ENCODE data around the gene PGM2L1.

DNA sequence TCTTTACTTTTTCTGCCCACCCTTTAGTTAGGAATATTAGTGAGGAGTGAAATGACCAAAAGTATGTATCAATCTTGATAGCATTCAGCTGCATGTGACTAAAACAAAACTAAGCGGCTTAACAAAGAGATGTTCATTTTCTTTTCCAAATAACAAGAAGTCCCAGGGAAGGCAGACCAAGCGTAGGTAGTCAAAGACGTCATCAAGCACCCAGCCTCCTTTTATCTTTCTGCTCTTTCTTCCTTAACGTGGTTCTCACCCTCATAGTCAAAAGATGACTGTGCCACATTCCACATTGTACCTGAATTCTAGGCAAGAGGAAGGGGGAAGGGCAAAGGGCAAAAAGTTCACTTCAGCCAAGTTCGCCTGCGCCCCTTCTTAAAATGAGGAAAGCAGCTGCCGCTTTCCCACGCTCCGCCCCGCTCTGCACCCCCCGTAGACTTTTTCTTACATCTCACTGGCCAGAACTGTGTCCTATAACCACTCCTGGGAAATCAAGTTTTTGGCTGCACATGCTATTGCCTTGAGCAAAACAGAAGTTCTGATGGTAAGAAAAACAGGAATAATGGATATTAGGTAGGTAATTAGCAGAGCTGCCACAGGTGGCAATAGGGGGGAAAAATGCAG lies 14.6 kb upstream of the PGM2L1 start:
- TF ChIP-seq, protein P1, sequence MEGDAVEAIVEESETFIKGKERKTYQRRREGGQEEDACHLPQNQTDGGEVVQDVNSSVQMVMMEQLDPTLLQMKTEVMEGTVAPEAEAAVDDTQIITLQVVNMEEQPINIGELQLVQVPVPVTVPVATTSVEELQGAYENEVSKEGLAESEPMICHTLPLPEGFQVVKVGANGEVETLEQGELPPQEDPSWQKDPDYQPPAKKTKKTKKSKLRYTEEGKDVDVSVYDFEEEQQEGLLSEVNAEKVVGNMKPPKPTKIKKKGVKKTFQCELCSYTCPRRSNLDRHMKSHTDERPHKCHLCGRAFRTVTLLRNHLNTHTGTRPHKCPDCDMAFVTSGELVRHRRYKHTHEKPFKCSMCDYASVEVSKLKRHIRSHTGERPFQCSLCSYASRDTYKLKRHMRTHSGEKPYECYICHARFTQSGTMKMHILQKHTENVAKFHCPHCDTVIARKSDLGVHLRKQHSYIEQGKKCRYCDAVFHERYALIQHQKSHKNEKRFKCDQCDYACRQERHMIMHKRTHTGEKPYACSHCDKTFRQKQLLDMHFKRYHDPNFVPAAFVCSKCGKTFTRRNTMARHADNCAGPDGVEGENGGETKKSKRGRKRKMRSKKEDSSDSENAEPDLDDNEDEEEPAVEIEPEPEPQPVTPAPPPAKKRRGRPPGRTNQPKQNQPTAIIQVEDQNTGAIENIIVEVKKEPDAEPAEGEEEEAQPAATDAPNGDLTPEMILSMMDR (IDR thresholded peaks at IDR 0.05): no peak
- no peak for TF ChIP-seq POLR2A (IDR thresholded peaks at IDR 0.05)

Data from uterus (tissue), 2 donors.